ENCODE results near the gene CPA5.

The CPA5 gene

GRCh38 chr7:130381468-130382312, 37.1 kb downstream of the CPA5 start:
- H3K9me3 ChIP-seq (ENCODE audit: insufficient read depth, low read length, severe bottlenecking): no peaks in the 10 kb centered on the region
- no peak for ATAC-seq (ENCODE audit: insufficient read depth, low read depth)

GRCh38 chr7:130383187-130383980, 38.8 kb downstream of the CPA5 start:
- DNase-seq (no peak), ATAC-seq (ENCODE audit: insufficient read depth, low read depth) (no peak)
- no peaks in the 10 kb centered on the region for H3K27me3 ChIP-seq (ENCODE audit: insufficient read depth, low read length, poor library complexity)
- no peak overlapping the region for H3K27ac ChIP-seq (ENCODE audit: low read length)
- no peaks in the 10 kb centered on the region for H3K9me3 ChIP-seq (ENCODE audit: insufficient read depth, low read length, severe bottlenecking)
- H3K4me1 ChIP-seq (ENCODE audit: insufficient read depth, low read length): no peaks in the 10 kb centered on the region
- no peaks in the 10 kb centered on the region for H3K79me2 ChIP-seq (ENCODE audit: insufficient read depth, low read length)
- TF ChIP-seq CTCF (IDR thresholded peaks at IDR 0.05; ENCODE audit: borderline replicate concordance, extremely low read depth, low read length, poor library complexity, severe bottlenecking): no peak
- TF ChIP-seq EZH2 (IDR thresholded peaks at IDR 0.05; ENCODE audit: borderline replicate concordance, low read depth, low read length, severe bottlenecking): no peak
- no peak overlapping the region for H3K4me3 ChIP-seq (ENCODE audit: low read depth in 1 of 2, low read length in 2 of 2)
- H4K20me1 ChIP-seq (ENCODE audit: insufficient read depth, low read length): no peaks in the 10 kb centered on the region
- no peak overlapping the region for H3K9ac ChIP-seq (ENCODE audit: low read depth, low read length)
- H2AFZ ChIP-seq (ENCODE audit: low read depth, low read length): no peak overlapping the region
- H3K4me2 ChIP-seq (ENCODE audit: insufficient read depth, low read length): no peak overlapping the region
- no peaks in the 10 kb centered on the region for H3K36me3 ChIP-seq (ENCODE audit: insufficient read depth, low read length)

More at GRCh38 chr7:130381468-130382312, 37.1 kb downstream of the CPA5 start:
- peak; percentile 10 for TF ChIP-seq CTCF (IDR thresholded peaks at IDR 0.05; ENCODE audit: borderline replicate concordance, extremely low read depth, low read length, poor library complexity, severe bottlenecking)
- no peak for TF ChIP-seq EZH2 (IDR thresholded peaks at IDR 0.05; ENCODE audit: borderline replicate concordance, low read depth, low read length, severe bottlenecking)
- Histone ChIP-seq H3K36me3 (ENCODE audit: insufficient read depth, low read length) (no peaks in the 10 kb centered on the region), H3K27me3 (ENCODE audit: insufficient read depth, low read length, poor library complexity) (no peaks in the 10 kb centered on the region), H3K9ac (ENCODE audit: low read depth, low read length) (no peak overlapping the region), H2AFZ (ENCODE audit: low read depth, low read length) (no peak overlapping the region; the same call in 1 of the 2 replicates), H3K27ac (ENCODE audit: low read length) (no peak overlapping the region), H3K79me2 (ENCODE audit: insufficient read depth, low read length) (no peaks in the 10 kb centered on the region), H4K20me1 (ENCODE audit: insufficient read depth, low read length) (no peaks in the 10 kb centered on the region), H3K4me3 (ENCODE audit: low read depth in 1 of 2, low read length in 2 of 2) (no peak overlapping the region), H3K4me2 (ENCODE audit: insufficient read depth, low read length) (no peak overlapping the region), H3K4me1 (ENCODE audit: insufficient read depth, low read length) (no peaks in the 10 kb centered on the region)
- DNase-seq: no peak

GRCh38 chr7:130384371-130384801, 39.8 kb downstream of the CPA5 start:
- Histone ChIP-seq H2AFZ (ENCODE audit: low read depth, low read length) (no peak overlapping the region), H3K36me3 (ENCODE audit: insufficient read depth, low read length) (no peaks in the 10 kb centered on the region), H3K79me2 (ENCODE audit: insufficient read depth, low read length) (no peaks in the 10 kb centered on the region), H3K4me1 (ENCODE audit: insufficient read depth, low read length) (no peaks in the 10 kb centered on the region), H3K9me3 (ENCODE audit: insufficient read depth, low read length, severe bottlenecking) (no peaks in the 10 kb centered on the region), H3K4me3 (ENCODE audit: low read depth in 1 of 2, low read length in 2 of 2) (no peak overlapping the region), H3K4me2 (ENCODE audit: insufficient read depth, low read length) (no peak overlapping the region), H4K20me1 (ENCODE audit: insufficient read depth, low read length) (no peaks in the 10 kb centered on the region), H3K27ac (ENCODE audit: low read length) (no peak overlapping the region), H3K27me3 (ENCODE audit: insufficient read depth, low read length, poor library complexity) (no peaks in the 10 kb centered on the region), H3K9ac (ENCODE audit: low read depth, low read length) (no peak overlapping the region)
- TF ChIP-seq EZH2 (IDR thresholded peaks at IDR 0.05; ENCODE audit: borderline replicate concordance, low read depth, low read length, severe bottlenecking): no peak
- no peak for TF ChIP-seq CTCF (IDR thresholded peaks at IDR 0.05; ENCODE audit: borderline replicate concordance, extremely low read depth, low read length, poor library complexity, severe bottlenecking)
- no peak for DNase-seq
- ATAC-seq (ENCODE audit: insufficient read depth, low read depth): no peak
